GM12892 (cell line): ENCODE measurements around the gene TBL1XR1.

Source experiments
- POLR2A ChIP-seq: IDR thresholded peaks from 2 replicates; pipeline ENCODE4 v1.6.1; 2011; ENCODE audit warnings: low read depth, low read length, control low read depth
- POLR2AphosphoS5 ChIP-seq: IDR thresholded peaks from 2 replicates; pipeline ENCODE4 v1.6.1; 2011; ENCODE audit warnings: low read depth, low read length, control low read depth
- TAF1 ChIP-seq: IDR thresholded peaks from 2 replicates; pipeline ENCODE4 v1.6.1; 2011; ENCODE audit warnings: low read depth, mild to moderate bottlenecking, control low read depth, low read length, borderline replicate concordance

- TF ChIP-seq POLR2A = no peak
- TF ChIP-seq POLR2AphosphoS5 = no peak
- TF ChIP-seq TAF1 = no peak
Observed at GRCh38 chr3:176992565-176992964, 204.7 kb downstream of the TBL1XR1 start.
